IPS-11a (cell line): ENCODE results near the gene INSYN2B.

Experiments used
- H3K4me3 ChIP-seq: one replicate; pipeline ENCODE4 v1.5.1; 2013; ENCODE audit warnings: low read depth, low read length, control low read depth

The INSYN2B gene

GRCh38 chr5:169934990-169935389 lies 45.3 kb downstream of the INSYN2B start:
- H3K4me3 ChIP-seq: no peak overlapping the region

DNA sequence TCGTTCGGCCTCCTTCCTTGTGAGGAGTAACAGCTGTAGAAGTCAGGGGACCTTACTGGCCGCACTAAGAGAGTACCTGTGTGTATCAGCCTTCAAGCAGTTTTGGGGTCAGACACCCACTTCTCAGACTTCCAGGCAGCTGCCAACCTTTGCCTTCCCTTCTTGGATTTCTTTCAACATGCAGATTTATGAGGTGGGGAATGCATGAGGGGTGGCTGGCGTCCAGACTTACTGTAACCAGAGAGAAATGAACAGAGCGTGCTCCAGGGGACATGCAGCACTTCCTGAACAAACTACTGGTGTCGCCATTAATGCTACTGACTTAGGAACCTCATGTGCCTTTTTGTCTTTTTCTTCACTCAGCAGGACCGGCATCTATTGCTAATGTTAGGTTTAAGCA lies 46.7 kb downstream of the INSYN2B start:
- no peak overlapping the region for H3K4me3 ChIP-seq

DNA sequence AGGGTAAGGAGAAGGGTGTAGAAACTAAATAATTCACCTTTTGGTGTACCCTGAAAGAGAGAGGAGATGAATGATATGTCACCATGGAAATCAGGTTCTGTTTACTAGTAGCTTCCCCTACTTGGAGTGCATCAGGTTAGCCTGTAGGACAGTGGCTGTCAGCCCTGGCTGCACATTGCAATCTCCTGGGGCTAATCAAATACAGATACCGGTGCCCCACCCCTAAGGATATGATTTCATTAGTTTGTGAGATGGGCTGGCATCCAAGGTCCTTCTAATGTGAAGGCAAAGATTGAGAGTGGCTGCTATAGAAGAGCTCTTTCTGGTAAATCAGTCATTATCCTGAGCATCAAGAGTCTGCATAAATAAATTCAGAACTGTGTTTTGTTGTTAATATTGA lies 47.2 kb downstream of the INSYN2B start:
- H3K4me3 ChIP-seq: no peak overlapping the region

DNA sequence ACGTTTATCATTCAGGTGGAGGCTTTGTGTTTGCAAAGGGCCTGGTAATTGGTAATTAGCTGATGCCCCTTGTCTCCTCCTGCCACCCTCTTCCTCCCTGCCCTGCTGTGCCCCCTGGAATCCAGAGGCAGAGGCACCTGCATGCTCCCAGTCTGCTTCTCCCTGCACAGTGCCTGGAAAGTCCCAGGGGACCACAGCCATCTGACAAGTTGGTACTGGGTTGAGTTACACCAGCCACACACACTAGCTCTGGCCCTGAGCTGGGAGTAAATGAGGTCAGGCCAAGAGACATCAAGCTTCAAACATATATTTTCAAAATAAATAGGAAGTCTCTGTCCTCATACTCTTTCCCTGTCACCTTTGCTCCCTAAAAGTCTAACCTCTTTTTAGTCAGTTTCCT lies 56.3 kb downstream of the INSYN2B start:
- no peak overlapping the region for H3K4me3 ChIP-seq

DNA sequence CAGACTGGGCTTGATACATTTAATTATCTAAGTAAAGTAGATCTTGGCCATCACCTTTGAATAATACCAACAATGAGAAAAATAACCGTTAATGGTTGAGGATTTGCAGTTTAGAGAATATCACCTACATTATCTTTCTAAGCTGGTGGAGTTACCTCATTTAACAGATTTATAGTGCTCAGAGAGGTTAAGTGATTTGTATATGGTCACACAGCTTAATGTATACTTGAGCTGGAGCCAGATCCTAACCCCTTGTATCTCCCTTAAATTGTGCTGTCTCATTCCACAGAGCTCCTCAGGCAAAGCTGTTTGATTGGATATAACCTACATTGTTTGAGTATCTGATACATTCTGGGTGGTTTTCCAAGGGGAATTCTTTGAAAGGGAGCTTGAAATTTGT lies 57.8 kb downstream of the INSYN2B start:
- H3K4me3 ChIP-seq: no peak overlapping the region

- H3K4me3 ChIP-seq: no peak overlapping the region
Measured at GRCh38 chr5:169921949-169922348, 58.3 kb downstream of the INSYN2B start.

DNA sequence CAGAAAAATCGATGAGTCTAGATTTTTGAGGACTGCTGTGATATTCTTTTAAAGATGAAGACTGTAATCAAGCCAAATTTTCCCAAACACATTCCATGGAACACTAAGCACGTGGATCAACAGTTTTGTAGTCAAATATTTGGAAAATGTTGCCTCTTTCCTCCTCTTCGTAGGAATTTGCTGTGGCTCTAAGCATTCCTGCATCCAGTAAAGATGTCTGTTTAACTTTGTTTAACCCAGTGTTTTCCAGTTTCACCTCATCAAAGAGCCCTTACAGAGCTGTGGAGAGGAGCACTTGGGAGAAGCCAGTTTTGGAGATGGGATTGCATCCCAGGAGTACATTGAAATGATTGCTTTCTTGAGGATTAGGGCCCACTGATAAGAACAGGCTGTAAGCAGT lies 58.9 kb downstream of the INSYN2B start:
- H3K4me3 ChIP-seq: no peak overlapping the region

DNA sequence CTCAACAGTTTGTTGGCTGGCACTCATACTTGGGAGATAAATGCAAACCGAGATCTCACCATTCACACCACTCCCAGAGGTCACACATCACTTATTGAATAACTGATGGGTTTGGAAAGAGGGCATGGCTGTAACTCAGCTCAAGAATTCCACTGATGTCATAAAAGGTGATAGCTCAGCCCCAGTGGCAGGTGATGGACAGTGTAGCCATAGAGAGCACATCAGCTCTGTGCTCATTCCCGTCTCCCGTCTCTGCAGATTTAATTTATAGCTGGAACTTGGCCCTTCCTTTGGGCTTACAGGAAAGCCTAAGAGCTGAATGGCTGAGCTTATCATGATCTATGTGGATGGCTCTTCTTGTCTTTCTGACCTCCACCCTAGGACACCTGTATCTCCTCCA lies 59.8 kb downstream of the INSYN2B start:
- no peak overlapping the region for H3K4me3 ChIP-seq

DNA sequence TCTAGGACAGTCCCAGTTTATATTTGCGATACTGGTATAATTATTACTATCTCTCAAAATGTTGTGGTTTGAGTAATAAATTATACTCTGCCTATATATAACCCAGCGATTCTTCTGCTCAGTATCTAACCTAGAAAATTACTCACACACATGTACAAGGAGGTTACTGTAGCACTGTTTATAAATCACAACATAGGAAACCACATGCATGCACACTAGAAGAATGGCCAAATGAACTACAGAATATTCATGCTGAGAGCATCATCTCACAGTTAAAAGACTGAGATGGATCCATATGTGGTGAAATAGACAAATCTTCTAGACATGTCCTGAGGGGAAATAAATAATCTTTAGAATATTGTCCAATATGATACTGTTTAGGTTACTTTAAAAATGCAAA lies 62.1 kb downstream of the INSYN2B start:
- no peak overlapping the region for H3K4me3 ChIP-seq

- no peak overlapping the region for H3K4me3 ChIP-seq
Measured at GRCh38 chr5:169917500-169917899, 62.8 kb downstream of the INSYN2B start.

GRCh38 chr5:169914766-169915165 lies 65.5 kb downstream of the INSYN2B start:
- no peak overlapping the region for H3K4me3 ChIP-seq

DNA sequence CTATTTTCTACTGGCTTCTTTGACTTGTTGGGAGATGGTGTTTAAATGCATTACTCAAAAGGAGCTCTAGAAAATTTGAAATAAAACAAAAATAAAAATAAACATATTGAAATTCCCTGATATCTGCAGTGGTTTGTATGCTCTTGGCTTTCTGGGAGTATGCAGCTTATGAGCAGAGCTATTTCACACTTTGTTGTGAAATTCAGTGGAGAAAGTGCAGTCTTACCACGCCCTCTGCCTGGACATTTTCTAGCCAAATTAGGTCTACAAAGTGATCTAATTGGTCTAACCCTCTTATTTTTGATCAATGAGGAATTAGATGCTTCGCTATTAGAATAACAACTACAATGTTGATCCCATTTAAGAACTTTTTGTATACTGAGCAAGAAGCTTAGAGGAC lies 66.8 kb downstream of the INSYN2B start:
- no peak overlapping the region for H3K4me3 ChIP-seq

DNA sequence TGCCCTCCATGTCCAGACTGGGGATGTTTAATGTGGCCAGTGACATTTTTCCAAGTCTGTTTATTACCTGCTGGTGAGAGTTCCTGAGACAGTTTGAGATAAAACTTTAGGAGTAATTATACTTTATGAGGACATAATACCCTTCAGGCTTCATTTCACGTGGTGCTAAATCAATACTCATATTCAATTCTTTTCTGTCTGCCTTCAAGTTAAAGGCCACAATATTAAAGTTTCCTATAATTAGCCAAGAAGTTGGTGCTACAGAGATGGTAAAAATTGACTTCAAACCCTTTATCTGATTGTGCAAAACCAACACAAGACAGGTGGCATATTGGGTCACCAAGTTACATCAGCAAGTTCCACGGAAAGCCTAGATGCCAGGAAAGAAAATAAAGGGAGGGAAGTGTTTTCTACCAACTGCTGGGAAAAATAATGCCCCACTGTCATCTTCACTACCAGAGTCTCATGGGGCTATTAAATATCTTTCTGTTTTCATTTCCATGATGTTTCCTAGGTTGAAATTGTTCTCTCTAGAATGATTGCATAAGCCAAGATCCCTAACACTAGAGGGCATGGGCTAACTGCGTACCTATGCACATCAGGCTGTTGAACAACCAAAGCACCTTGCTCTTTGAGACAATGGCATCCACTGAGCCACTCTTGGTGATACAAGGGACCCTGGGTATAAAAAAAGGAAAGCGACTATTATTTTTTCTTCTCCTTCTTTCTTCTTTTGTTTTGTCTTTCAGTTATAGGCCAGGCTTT lies 68.7 kb downstream of the INSYN2B start:
- H3K4me3 ChIP-seq: no peak overlapping the region

DNA sequence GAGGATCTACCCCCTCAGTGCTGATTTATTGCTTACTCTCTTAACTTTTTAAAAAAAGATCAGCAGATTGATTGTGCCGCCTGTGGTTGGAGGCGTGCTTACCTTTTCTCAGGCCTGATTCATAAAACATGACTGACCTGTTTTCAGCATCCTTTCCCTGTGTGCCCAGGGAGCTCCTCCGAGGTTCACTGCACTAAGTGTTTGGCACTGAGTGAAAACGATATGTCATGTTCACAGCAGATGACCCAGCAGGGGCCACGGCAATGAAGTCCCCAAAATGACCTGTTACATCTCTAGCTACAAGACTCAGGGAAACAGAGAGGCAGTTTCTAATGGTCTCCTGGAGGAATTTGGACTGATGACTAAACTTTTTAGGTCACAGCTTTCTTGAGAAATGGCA lies 69.9 kb downstream of the INSYN2B start:
- no peak overlapping the region for H3K4me3 ChIP-seq

DNA sequence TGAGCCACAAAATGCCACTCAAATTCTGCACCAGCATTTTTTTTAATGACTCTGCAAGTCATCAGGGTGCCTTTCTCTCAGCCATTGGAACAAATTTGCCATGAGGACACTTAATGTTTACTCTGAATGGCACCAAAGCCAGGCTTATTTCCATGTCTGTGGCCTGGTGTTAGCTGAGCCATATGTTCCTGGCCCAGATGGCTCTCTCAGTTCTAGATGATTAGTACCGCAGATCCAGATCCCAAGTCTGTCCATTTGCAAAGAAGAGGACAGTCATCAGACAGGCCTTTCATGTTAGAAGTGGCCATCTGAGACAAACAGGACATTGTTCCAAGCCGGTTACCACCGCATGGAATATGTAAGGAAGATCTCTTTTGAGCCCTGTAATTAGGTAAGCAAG lies 70.3 kb downstream of the INSYN2B start:
- H3K4me3 ChIP-seq: no peak overlapping the region

- no peak overlapping the region for H3K4me3 ChIP-seq
Measured at GRCh38 chr5:169908864-169909263, 71.4 kb downstream of the INSYN2B start.

- no peak overlapping the region for H3K4me3 ChIP-seq
Measured at GRCh38 chr5:169906745-169907649, 73.3 kb downstream of the INSYN2B start.

GRCh38 chr5:169905017-169905416 lies 75.3 kb downstream of the INSYN2B start:
- H3K4me3 ChIP-seq: no peak overlapping the region

GRCh38 chr5:169904508-169904907 lies 75.8 kb downstream of the INSYN2B start:
- no peak overlapping the region for H3K4me3 ChIP-seq

DNA sequence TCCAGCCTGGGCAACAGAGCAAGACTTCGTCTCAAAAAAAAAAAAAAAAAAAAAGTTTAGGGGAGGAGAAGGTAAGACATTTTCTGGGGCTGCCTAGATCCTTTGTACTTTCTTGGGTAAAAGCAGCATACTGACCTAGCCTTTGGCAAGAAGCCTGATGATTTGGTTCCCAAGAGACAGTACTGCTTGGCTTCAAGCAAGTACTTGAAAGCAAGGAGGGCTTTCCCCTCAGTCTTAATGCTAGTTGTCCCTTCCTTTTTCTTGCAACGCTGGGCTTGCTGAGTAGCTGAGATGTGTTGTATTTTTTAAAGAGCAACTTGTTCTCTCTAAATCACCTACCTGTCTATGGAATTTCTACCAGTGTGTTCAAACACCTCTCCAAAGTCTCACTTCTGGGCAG lies 76.2 kb downstream of the INSYN2B start:
- no peak overlapping the region for H3K4me3 ChIP-seq

GRCh38 chr5:169901896-169902295 lies 78.4 kb downstream of the INSYN2B start:
- no peak overlapping the region for H3K4me3 ChIP-seq

- H3K4me3 ChIP-seq: no peak overlapping the region
Measured at GRCh38 chr5:169897481-169897880, 82.8 kb downstream of the INSYN2B start.
